OCI-LY1 (cell line): ENCODE measurements around the gene ELP2.

Experiments
- H2AFZ ChIP-seq: fragments of 200-600 bp; sonication (generic), shearing (Covaris generic); 2 replicates; pipeline ENCODE4 v1.6.0; 2014; ENCODE audit warnings: antibody characterized with exemption, mild to moderate bottlenecking, low read length
- H3F3A ChIP-seq: fragments of 200-600 bp; sonication (generic), shearing (Covaris generic); 2 replicates; pipeline ENCODE4 v1.6.0; 2014; ENCODE audit warnings: mild to moderate bottlenecking, antibody characterized with exemption, low read length, moderate library complexity; ENCODE audit not compliant: insufficient read depth
- H3K27ac ChIP-seq: fragments of 200-600 bp; sonication (generic); 2 replicates; pipeline ENCODE4 v1.5.1; 2014; ENCODE audit warnings: low read length, mixed run types, mild to moderate bottlenecking, low read depth; ENCODE audit not compliant: poor library complexity, severe bottlenecking
- H3K27me3 ChIP-seq: fragments of 200-600 bp; sonication (generic); 2 replicates; pipeline ENCODE4 v1.6.0; 2014; ENCODE audit warnings: antibody characterized with exemption, mild to moderate bottlenecking, low read length, moderate library complexity; ENCODE audit not compliant: insufficient read depth
- H3K36me3 ChIP-seq: fragments of 200-600 bp; sonication (generic); 2 replicates; pipeline ENCODE4 v1.6.1; 2014; ENCODE audit warnings: mild to moderate bottlenecking, antibody characterized with exemption, low read length, moderate library complexity, mixed read lengths; ENCODE audit not compliant: insufficient read depth
- H3K4me1 ChIP-seq: fragments of 200-600 bp; sonication (generic); 2 replicates; pipeline ENCODE4 v1.5.1; 2014; ENCODE audit warnings: mild to moderate bottlenecking, low read length, moderate library complexity; ENCODE audit not compliant: insufficient read depth, severe bottlenecking
- H3K4me2 ChIP-seq: fragments of 200-600 bp; sonication (generic), shearing (Covaris generic); 2 replicates; pipeline ENCODE4 v1.6.1; 2014; ENCODE audit warnings: low read length
- H3K4me3 ChIP-seq: fragments of 200-600 bp; sonication (generic); 2 replicates; pipeline ENCODE4 v1.5.1; 2014; ENCODE audit warnings: low read length, low read depth, mild to moderate bottlenecking, mixed read lengths; ENCODE audit not compliant: poor library complexity, severe bottlenecking
- H3K79me2 ChIP-seq: fragments of 200-600 bp; shearing (Covaris generic); 2 replicates; pipeline ENCODE4 v1.6.1; 2016; ENCODE audit warnings: mixed run types, low read length, mixed read lengths; ENCODE audit not compliant: insufficient read depth
- H3K9ac ChIP-seq: fragments of 200-600 bp; sonication (generic), shearing (Covaris generic); 2 replicates; pipeline ENCODE4 v1.6.1; 2014; ENCODE audit warnings: mild to moderate bottlenecking, low read length, mixed read lengths
- H3K9me2 ChIP-seq: fragments of 200-600 bp; sonication (generic), shearing (Covaris generic); 2 replicates; pipeline ENCODE4 v1.6.1; 2014; ENCODE audit warnings: low read depth, mild to moderate bottlenecking, low read length, mixed read lengths
- H3K9me3 ChIP-seq: fragments of 200-600 bp; shearing (Covaris generic); 2 replicates; pipeline ENCODE4 v1.6.1; 2014; ENCODE audit warnings: low read length, mixed read lengths
- H4K20me1 ChIP-seq: fragments of 200-600 bp; sonication (generic), shearing (Covaris generic); 2 replicates; pipeline ENCODE4 v1.6.0; 2016; ENCODE audit warnings: mild to moderate bottlenecking, low read length; ENCODE audit not compliant: insufficient read depth
- EZH2 ChIP-seq: fragments of 200-600 bp; sonication (generic), shearing (Covaris generic); IDR thresholded peaks from 2 replicates; pipeline ENCODE4 v1.8.0; 2017; ENCODE audit warnings: borderline replicate concordance, mixed run types, mild to moderate bottlenecking, antibody characterized with exemption, low read length, moderate library complexity, mixed read lengths
- TF ChIP-seq, protein P1 (sequence below): fragments of 200-600 bp; sonication (generic), shearing (Covaris generic); IDR thresholded peaks from 2 replicates; pipeline ENCODE4 v1.5.1; 2017; ENCODE audit warnings: mild to moderate bottlenecking, antibody characterized with exemption, low read length, moderate library complexity, mixed read lengths

ELP2 gene

DNA sequence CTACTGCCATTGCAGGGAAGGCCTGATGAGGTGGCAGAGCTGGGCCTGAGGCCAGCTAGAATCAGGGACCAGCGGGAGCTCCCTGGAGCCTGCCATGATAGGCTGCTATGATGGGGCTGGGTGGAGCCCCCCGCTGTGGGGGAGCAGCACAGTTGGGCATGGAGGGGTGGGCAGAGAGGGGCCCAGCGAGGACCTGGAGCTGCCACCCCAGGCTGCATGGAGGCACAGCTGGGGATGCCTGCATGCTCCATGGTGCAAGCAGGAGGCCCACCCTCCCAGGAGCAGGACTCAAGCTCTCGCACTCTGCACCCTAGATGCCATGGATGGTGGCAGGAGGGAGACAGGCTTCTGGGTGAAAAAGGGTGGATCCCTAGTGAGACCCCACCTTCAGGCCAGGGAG lies 44.5 kb upstream of the ELP2 start:
- no peak overlapping the region for H2AFZ ChIP-seq
- no peaks in the 10 kb centered on the region for H3K36me3 ChIP-seq
- no peak overlapping the region for H3K4me2 ChIP-seq
- 0 out of 2 replicates have a peak, but pooled peaks cover 5% of the 10 kb centered on the region for H3K9me3 ChIP-seq
- TF ChIP-seq EZH2, result no peak
- TF ChIP-seq, protein P1, sequence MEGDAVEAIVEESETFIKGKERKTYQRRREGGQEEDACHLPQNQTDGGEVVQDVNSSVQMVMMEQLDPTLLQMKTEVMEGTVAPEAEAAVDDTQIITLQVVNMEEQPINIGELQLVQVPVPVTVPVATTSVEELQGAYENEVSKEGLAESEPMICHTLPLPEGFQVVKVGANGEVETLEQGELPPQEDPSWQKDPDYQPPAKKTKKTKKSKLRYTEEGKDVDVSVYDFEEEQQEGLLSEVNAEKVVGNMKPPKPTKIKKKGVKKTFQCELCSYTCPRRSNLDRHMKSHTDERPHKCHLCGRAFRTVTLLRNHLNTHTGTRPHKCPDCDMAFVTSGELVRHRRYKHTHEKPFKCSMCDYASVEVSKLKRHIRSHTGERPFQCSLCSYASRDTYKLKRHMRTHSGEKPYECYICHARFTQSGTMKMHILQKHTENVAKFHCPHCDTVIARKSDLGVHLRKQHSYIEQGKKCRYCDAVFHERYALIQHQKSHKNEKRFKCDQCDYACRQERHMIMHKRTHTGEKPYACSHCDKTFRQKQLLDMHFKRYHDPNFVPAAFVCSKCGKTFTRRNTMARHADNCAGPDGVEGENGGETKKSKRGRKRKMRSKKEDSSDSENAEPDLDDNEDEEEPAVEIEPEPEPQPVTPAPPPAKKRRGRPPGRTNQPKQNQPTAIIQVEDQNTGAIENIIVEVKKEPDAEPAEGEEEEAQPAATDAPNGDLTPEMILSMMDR, result no peak
- H3K9me2 ChIP-seq, result no peaks in the 10 kb centered on the region
- no peaks in the 10 kb centered on the region for H3F3A ChIP-seq
- H3K27me3 ChIP-seq, result no peaks in the 10 kb centered on the region
- H3K79me2 ChIP-seq, result no peaks in the 10 kb centered on the region
- H3K4me1 ChIP-seq, result no peaks in the 10 kb centered on the region
- no peak overlapping the region for H3K27ac ChIP-seq
- H3K4me3 ChIP-seq, result no peak overlapping the region
- H3K9ac ChIP-seq, result no peak overlapping the region
- no peaks in the 10 kb centered on the region for H4K20me1 ChIP-seq

DNA sequence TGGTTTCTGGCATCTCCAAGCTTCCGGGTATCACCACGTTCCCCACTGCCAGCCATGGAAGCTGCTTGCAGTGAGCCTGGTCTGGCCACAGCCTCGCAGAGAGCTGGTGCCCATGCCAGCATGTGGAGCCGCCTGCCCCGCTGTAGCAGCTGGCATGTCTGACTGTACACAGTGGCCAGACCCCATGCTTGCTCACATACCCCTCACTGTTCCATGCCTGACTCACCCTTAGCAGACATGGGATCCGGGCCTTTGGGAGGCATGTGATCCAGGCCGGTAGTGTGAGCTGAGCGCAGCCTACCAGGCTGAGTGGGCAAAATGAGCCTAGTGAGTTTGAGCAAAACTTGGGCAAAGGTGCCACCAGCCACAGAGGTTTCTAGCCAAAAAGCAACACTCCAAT lies 43.5 kb upstream of the ELP2 start:
- Histone ChIP-seq H3K9me2 (no peaks in the 10 kb centered on the region), H3K27ac (no peak overlapping the region), H3K9me3 (0 out of 2 replicates have a peak, but pooled peaks cover 2% of the 10 kb centered on the region), H3K4me1 (no peaks in the 10 kb centered on the region), H2AFZ (no peak overlapping the region), H4K20me1 (no peaks in the 10 kb centered on the region), H3K4me2 (no peak overlapping the region), H3K27me3 (no peaks in the 10 kb centered on the region), H3K9ac (no peak overlapping the region), H3K36me3 (no peaks in the 10 kb centered on the region), H3K79me2 (no peaks in the 10 kb centered on the region), H3K4me3 (no peak overlapping the region), H3F3A (no peaks in the 10 kb centered on the region)
- TF ChIP-seq, protein P1, result no peak
- TF ChIP-seq EZH2, result no peak

DNA sequence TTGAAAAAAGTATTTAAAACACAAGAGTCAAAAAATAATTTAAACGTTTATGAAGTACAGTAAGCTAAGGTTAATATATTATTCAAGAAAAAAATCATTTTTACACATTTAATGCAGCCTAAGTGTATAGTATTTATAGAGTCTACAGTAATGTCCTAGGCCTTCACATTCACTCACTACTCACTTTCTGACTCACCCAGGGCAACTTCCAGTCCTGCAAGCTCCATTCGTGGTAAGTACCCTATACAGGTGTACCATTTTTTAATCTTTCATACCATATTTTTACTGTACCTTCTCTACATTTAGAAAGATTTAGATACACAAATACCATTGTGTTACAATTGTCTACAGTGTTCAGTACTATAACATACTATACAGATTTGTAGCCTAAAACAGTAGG lies 41.4 kb upstream of the ELP2 start:
- Histone ChIP-seq H3K9me3 (no peaks in the 10 kb centered on the region), H3K9ac (no peak overlapping the region), H2AFZ (no peak overlapping the region), H4K20me1 (no peaks in the 10 kb centered on the region), H3K36me3 (no peaks in the 10 kb centered on the region), H3K79me2 (no peaks in the 10 kb centered on the region), H3K9me2 (no peaks in the 10 kb centered on the region), H3K4me1 (no peaks in the 10 kb centered on the region), H3F3A (no peaks in the 10 kb centered on the region), H3K4me2 (no peak overlapping the region), H3K4me3 (no peak overlapping the region), H3K27me3 (no peaks in the 10 kb centered on the region), H3K27ac (no peak overlapping the region)
- TF ChIP-seq EZH2, result no peak
- TF ChIP-seq, protein P1, result no peak
